GM10847 (cell line): ENCODE data around the gene BABAM2.

Source experiments
- POLR2A ChIP-seq: IDR thresholded peaks from 2 replicates; pipeline ENCODE4 v1.6.1; 2011; ENCODE audit not compliant: insufficient read length; ENCODE audit errors: extremely low read depth

The BABAM2 gene

DNA sequence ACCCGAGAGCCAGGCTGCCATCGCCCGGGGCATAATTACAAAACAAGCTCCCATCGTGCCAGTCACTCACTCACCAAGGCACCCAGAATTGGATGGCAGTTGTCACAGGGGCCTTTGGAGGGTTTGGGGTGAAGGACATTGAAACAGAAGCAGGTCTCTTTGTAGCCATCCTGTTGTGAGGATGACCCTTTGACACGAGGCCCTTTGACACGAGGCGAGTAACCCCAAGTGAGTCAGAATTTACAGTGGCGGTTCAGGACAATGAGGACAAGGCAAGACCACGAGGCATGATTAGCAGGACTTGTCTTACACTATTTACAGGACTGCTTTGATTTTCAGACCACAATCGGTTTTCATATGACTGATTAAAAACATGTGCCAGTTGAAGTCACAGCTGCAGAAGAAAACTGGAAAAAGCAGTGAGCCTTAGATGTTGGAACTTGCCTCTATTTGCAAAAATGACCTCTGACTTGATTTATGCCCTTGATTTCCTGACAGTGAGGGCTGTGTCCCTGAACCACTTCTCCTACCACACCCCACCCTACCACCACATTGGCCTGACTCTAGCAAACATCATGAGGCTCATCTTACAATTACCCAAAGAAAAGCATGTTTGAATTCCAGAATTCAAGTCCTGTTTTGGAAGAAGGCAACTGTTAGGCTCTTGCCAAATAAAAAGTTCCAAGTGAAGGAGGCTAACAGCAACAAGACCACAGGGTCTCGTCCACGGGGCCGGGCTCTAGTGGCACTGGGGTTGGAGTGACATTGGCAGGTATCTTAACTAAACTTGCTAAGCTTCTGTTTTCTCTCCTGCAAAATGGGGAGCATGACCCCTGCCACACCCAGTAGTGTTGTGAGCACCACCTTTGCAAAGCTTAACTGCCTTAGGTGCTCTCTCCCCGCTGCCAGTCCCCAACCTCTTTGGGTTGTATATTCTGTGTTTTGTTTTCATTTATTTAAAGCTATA is 437.7 kb downstream of the BABAM2 start:
- TF ChIP-seq POLR2A = no peak

- TF ChIP-seq POLR2A = no peak
These were observed 438.7 kb downstream of the BABAM2 start for GRCh38 chr2:28329184-28329583.

DNA sequence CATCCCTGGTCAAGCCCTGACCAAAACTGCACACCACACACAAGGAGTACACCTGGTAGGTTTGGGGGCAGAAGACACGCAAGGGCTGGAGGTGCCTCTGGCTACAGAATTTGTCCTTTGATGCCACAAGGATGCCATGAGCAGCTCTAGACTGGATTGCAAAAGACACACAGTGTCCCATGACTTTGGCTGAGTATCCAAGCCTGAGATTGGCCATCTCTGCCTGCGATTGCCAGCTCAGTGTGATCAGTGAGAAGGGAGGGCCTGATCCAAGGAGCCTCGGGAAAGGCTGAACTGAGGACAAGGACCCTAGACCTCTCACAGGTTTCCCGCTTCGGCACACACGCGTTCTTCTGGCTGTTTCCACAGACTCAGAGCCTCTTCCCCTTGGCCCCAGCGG is 442.2 kb downstream of the BABAM2 start:
- no peak for TF ChIP-seq POLR2A

DNA sequence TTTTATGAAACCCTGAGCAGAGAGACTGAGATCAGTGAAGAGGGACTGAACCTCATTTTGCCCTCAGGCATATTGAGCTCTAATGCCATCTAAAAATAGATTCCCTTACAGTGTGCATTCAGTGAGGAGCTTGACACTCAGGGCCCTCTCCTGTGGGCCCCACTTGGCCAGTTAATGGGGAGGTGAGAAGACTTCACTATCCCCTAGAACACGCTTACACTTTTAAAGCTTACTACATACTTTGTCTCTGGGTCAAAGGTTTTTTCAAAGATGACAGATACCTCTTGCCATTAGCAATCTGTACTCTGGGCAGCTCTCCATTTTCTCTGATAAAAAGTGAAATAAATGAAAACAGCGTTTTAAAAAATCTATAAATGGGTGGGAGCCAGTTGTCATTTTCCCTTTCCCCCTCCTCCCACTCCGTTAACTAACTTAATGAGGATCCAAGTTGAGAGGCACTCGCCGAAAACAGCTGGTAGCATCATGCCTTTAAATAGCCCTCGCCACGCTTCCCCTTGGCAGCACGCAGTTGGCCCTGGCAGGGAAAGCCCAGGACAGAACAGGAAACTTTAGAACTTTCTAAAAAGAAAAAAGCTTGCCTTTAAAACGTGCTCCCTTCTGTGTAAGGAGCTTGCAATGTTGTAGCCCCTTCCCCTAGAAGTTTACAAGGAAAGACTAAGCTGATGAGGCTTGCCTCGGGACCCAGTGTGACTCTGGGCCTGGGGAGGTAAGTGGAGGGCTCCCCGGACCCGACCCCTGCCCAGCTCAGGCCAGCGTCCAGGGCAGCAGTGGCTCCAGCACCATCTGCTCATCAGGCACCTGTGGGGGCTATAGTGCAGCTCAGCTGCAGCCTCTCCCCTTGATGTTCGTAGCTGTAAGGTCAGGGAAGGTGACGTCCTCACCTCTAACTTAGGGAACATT is 443.3 kb downstream of the BABAM2 start:
- no peak for TF ChIP-seq POLR2A

DNA sequence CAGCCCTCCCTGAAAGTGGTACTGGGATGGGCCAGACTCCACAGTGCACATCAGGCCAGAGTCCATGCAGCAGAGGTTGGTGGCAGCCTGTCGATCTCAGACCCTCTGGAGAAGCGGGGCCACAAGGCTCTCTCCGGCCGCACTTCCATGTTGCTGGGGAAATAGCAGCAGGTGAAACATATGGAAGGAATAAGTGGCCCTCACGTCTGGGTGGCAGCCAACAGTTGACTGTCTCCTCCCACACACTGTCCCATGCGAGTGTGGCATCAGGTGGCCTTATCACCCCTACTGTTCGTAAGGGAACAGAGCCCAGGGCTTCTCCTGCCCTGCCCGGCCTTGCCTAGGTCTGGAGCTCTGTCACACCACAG is 444.0 kb downstream of the BABAM2 start:
- no peak for TF ChIP-seq POLR2A

- no peak for TF ChIP-seq POLR2A
These were observed 445.1 kb downstream of the BABAM2 start for GRCh38 chr2:28335666-28336065.

GRCh38 chr2:28336264-28336980 is 445.9 kb downstream of the BABAM2 start:
- no peak for TF ChIP-seq POLR2A

DNA sequence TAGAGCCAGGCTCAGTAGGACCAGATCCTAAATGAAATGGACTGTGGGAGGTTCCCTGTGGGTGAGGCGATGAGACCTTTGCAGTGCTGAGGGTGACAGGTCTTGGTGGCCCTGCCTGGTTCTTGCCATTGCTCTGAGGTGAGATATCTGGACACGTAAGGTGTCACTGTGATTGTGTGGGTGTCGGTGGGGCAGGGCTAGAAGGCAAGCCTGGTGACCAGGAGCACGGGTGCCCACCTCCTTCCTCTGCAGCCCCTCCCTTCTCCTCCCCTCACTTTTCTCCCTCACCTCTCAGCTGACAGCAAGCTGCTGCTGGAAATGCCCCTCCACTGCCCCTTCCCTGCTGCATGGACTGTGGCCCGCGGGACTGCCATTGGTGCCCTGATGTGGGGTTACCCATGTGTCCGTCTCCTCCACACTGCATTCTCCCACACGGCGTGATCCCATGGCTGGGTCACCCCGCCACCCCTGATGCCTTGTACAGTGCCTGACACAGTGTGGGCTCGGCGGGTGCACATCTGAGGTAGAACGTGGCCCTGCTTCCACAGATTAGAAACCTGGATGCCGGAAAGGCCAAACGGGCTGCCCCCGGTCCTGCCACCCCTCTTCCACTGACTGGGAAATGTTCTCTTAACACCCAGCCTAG is 446.6 kb downstream of the BABAM2 start:
- no peak for TF ChIP-seq POLR2A

- TF ChIP-seq POLR2A = no peak
These were observed 447.7 kb downstream of the BABAM2 start for GRCh38 chr2:28338046-28338817.

DNA sequence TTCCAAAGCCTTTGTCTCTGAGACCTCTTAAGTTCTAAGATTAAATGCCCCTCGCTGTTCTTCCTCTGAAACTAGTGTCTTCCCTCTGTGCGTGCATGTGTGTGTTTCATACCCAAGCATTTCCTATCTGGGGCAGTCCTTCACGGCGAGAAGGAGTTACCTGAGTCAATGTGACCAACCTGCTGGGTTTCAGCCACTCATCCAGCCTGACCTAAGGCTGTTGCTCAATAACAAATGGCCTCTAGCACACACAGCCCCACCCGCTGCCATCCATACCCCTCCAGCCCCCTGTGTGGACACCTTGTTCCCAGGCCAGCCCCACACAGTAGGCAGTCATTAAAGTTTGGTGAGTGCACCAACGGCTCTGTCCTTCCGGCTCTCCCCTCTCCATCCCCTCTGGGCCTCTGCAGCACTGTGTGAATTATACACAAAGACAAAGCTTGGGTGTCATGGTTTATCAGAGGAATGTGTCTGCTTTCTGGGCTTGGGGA is 448.3 kb downstream of the BABAM2 start:
- TF ChIP-seq POLR2A = no peak

DNA sequence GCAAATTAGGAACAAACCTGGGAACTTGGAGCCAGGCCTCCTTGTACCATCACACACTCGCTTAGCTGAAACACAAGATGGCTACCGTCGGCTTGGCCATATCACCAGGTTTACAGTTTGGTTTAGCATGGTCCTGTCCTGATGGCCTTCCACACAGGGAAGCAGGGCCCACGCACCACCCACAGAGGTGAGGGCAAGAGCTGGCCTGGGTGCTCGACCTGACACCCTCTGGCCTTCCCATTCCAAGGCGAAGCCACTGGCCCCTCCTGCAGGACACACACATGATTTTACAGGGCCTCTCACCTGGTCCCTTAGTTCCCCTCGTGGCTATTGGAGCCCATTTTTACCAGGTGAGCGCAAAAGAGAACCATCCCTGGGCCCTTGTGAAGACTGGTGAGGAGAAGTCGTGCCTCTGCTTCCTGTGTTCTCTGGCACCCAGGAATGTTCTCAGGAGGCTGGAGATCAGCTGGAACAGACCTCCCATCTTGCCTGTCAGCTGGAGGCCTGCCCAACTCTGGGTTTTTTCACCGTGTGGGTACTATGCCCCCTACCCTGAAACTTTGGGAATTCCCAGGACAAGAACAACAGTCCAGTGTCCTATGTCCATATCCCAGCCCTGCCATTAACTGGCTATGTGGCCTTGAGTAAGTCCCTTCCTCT is 449.1 kb downstream of the BABAM2 start:
- no peak for TF ChIP-seq POLR2A

DNA sequence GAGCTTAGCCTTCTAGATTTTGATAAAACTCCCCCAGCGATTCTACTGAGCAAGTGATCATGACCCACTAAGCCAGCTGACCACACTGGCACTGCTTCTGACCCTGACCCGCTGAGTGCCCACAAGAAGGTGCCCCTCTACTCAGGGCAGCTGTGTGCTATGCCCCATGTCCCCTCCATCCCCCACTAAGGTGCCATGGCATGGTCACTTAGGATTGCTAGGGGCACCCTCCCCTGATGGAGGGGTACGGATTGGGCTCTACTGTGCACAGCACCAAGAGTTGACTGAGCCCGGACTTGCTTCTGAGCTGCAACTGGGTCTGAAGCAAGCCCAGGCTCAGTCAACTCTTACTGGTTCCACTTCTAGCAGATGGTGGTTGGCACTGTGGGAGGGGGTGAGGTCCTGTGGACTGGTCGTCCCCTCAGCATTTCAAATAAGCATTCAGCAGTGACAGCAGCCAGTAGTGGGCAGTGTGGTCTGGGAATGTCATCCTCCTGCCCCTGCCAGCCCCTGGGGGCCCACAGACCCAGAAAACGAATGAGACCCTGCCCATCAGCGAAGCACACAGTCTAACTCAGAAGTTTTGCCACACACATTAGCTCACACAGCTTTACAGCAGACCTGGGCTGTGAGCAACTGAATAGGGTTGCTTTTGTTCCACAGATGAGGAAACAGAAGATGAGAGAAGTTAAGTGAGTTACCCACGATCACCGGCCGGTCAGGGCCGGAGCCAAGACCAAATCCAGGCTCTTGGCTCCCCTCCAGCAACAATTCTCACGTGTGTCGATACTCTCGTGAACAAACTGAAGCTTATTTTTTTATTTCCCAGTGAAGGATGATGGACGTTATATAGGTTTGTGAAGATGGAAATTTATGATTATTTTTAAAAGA is 450.0 kb downstream of the BABAM2 start:
- TF ChIP-seq POLR2A = no peak
